PC-9 (cell line): Measurements from ENCODE around the gene CDCA5.

Experiments
- EZH2 ChIP-seq: fragments of 200-600 bp; sonication (generic); IDR thresholded peaks from 2 replicates; pipeline ENCODE4 v1.8.0; 2017; ENCODE audit warnings: antibody characterized with exemption, low read depth
- TF ChIP-seq, protein P1 (sequence below): fragments of 200-600 bp; sonication (generic); conservative IDR thresholded peaks from 2 replicates; pipeline ENCODE4 v1.6.1; 2017; ENCODE audit warnings: mixed run types, antibody characterized with exemption, mild to moderate bottlenecking, moderate library complexity

DNA sequence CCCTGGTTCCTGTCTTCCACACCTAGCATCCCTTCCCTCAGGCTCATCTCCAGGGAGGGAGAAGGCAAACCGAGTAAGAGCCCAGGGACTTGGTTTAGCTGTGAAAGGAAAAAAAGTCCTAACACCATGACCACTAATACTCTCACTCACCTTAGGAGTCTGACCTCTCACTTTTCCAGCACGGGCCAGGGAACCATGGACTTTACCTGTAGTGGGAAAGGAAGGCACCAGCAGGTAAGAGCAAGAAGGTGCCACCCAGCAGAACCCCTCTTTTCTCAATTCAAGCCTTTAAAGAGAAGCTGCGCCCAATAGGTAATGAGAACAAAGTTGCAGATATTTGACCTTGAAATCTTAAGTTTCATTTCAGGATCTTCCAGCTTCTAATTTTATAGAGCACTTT, 37.0 kb upstream of the CDCA5 start:
- TF ChIP-seq, protein P1, sequence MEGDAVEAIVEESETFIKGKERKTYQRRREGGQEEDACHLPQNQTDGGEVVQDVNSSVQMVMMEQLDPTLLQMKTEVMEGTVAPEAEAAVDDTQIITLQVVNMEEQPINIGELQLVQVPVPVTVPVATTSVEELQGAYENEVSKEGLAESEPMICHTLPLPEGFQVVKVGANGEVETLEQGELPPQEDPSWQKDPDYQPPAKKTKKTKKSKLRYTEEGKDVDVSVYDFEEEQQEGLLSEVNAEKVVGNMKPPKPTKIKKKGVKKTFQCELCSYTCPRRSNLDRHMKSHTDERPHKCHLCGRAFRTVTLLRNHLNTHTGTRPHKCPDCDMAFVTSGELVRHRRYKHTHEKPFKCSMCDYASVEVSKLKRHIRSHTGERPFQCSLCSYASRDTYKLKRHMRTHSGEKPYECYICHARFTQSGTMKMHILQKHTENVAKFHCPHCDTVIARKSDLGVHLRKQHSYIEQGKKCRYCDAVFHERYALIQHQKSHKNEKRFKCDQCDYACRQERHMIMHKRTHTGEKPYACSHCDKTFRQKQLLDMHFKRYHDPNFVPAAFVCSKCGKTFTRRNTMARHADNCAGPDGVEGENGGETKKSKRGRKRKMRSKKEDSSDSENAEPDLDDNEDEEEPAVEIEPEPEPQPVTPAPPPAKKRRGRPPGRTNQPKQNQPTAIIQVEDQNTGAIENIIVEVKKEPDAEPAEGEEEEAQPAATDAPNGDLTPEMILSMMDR, result no peak
- TF ChIP-seq EZH2, result no peak
